Mesendoderm (in vitro differentiated cells): Measurements from ENCODE around the gene IPPK.

Experiments used
- DNase-seq: peaks from one replicate; pipeline ENCODE4 v3.0.0; 2013
- H2AK5ac ChIP-seq: 2 replicates; pipeline ENCODE4 v1.6.1; 2013; ENCODE audit warnings: low read length, inconsistent platforms
- H2BK120ac ChIP-seq: 2 replicates; pipeline ENCODE4 v1.6.1; 2013; ENCODE audit warnings: low read depth, mild to moderate bottlenecking, low read length, moderate library complexity, mixed read lengths
- H2BK15ac ChIP-seq: replicated peaks from 2 replicates; pipeline ENCODE4 v1.6.1; 2013; ENCODE audit warnings: low read depth, mild to moderate bottlenecking, moderate library complexity
- H2BK5ac ChIP-seq: 2 replicates; pipeline ENCODE4 v1.6.1; 2013; ENCODE audit warnings: low read length, inconsistent platforms
- H3K18ac ChIP-seq: 2 replicates; pipeline ENCODE4 v1.6.1; 2013; ENCODE audit warnings: mild to moderate bottlenecking, low read length, mixed read lengths
- H3K23ac ChIP-seq: one replicate; pipeline ENCODE4 v1.6.1; 2013; ENCODE audit warnings: low read length
- H3K27ac ChIP-seq: 2 replicates; pipeline ENCODE4 v1.5.1; 2013; ENCODE audit warnings: low read depth, mild to moderate bottlenecking, inconsistent platforms, low read length, moderate library complexity
- H3K27me3 ChIP-seq: 2 replicates; pipeline ENCODE4 v1.6.1; 2013; ENCODE audit warnings: low read length, control low read depth, mild to moderate bottlenecking, inconsistent platforms; ENCODE audit not compliant: insufficient read depth, poor library complexity
- H3K36me3 ChIP-seq: 2 replicates; pipeline ENCODE4 v1.6.1; 2013; ENCODE audit warnings: low read length, inconsistent platforms; ENCODE audit not compliant: control insufficient read depth, insufficient read depth
- H3K4ac ChIP-seq: one replicate; pipeline ENCODE4 v1.6.1; 2013; ENCODE audit warnings: low read depth, mild to moderate bottlenecking, low read length, moderate library complexity
- H3K4me1 ChIP-seq: 2 replicates; pipeline ENCODE4 v1.6.1; 2013; ENCODE audit warnings: low read depth, low read length, inconsistent platforms; ENCODE audit not compliant: control insufficient read depth
- H3K4me2 ChIP-seq: 2 replicates; pipeline ENCODE4 v1.6.1; 2013; ENCODE audit warnings: low read length
- H3K4me3 ChIP-seq: 2 replicates; pipeline ENCODE4 v1.5.1; 2013; ENCODE audit warnings: mild to moderate bottlenecking, low read length
- H3K56ac ChIP-seq: one replicate; pipeline ENCODE4 v1.6.1; 2013; ENCODE audit warnings: low read length
- H3K79me1 ChIP-seq: 2 replicates; pipeline ENCODE4 v1.6.1; 2013; ENCODE audit warnings: low read length, inconsistent platforms
- H3K79me2 ChIP-seq: 2 replicates; pipeline ENCODE4 v1.6.1; 2013; ENCODE audit warnings: mild to moderate bottlenecking, low read length; ENCODE audit not compliant: control insufficient read depth, insufficient read depth
- H3K9ac ChIP-seq: 2 replicates; pipeline ENCODE4 v1.6.1; 2013; ENCODE audit warnings: low read length, inconsistent platforms
- H4K5ac ChIP-seq: one replicate; pipeline ENCODE4 v1.6.1; 2013; ENCODE audit warnings: low read length
- H4K8ac ChIP-seq: one replicate; pipeline ENCODE4 v1.6.1; 2013; ENCODE audit warnings: low read depth, mild to moderate bottlenecking, control low read depth, low read length, moderate library complexity
- WGBS: extraction: QIAGEN DNeasy Blood & Tissue Kit; methylation state at CpG from one replicate; pipeline ENCODE4 v1.1.7; 2013; ENCODE audit warnings: low lambda C conversion rate, missing lambda C conversion rate; ENCODE audit not compliant: insufficient coverage; ENCODE audit errors: extremely low coverage; 5-methylcytosine and 5-hydroxymethylcytosine counted together

The IPPK gene

DNA sequence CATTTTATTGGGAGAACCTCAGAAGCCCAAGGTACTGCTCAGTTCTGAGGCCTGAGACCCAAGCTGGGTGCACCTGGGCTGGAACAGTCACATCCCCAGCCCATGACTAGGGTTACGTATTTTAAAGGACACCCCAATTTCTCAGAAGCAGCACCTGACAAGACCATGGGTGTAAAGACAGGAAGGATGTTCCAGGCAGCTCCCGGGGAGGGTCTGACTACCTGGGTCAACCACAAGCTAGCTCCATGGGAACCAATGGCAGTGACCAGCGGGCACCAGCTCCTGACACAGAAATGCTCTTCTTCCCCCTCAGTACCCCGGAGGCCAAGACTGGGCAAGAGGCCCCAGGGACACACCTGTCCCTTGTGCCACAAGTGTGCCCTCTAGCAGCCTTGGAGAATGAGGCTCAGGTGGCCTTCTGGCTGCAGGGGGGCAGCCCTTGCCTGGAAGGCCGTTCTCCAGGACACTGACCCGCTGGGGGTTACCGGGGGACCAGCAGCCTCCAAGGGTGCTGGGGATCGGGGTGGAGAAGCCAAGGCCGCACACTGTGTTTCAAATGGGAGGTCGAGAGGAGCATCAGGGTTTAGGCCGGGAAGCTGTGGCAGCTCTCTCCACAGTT is 52.6 kb downstream of the IPPK start:
- Histone ChIP-seq H3K4me3 (no peak overlapping the region), H3K4ac (no peak overlapping the region), H3K9ac (no peak overlapping the region), H3K56ac (no peak overlapping the region), H3K27me3 (no peaks in the 10 kb centered on the region), H2BK5ac (no peak overlapping the region), H4K5ac (no peak overlapping the region), H3K4me2 (no peak overlapping the region), H3K4me1 (no peaks in the 10 kb centered on the region), H3K23ac (no peak overlapping the region), H3K36me3 (peaks cover 3% of the 10 kb centered on the region), H2BK120ac (no peak overlapping the region), H4K8ac (no peak overlapping the region), H3K79me2 (no peaks in the 10 kb centered on the region), H3K27ac (no peak overlapping the region), H3K18ac (no peak overlapping the region), H2AK5ac (no peak overlapping the region), H2BK15ac (no peak overlapping the region), H3K79me1 (no peaks in the 10 kb centered on the region)
- no peak for DNase-seq
- WGBS, result no CpG with 5 or more reads among the region's 11 CpGs

DNA sequence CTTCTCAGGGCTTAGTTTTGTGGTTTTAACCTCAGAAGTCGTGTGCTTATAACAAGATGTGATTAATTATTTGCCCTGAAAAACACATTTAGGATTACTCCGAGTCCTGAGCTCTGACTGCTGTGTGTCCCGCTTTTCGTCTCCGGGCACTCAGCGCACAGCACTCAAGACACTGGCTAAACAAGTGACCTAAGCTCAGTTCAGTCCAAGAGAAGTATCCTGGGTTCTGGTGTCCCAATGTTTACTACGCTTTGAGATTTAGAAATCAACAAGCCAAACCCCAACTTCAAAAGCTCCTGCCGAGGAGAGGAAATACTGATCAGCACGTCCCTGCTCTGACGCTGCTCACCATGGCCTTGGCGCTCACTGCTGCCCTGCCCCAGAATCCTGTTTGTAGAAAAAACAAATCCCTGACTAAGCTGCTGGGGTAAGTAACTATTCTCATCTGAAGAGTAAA is 53.2 kb downstream of the IPPK start:
- no peak overlapping the region for H3K18ac ChIP-seq
- no peak overlapping the region for H2AK5ac ChIP-seq
- H2BK15ac ChIP-seq, result no peak overlapping the region
- WGBS, result no CpG with 5 or more reads among the region's 11 CpGs
- no peak overlapping the region for H3K9ac ChIP-seq
- no peak for DNase-seq
- no peaks in the 10 kb centered on the region for H3K79me1 ChIP-seq
- no peak overlapping the region for H2BK5ac ChIP-seq
- peaks cover 3% of the 10 kb centered on the region for H3K36me3 ChIP-seq
- H3K27ac ChIP-seq, result no peak overlapping the region
- no peak overlapping the region for H3K4ac ChIP-seq
- H2BK120ac ChIP-seq, result no peak overlapping the region
- H3K56ac ChIP-seq, result no peak overlapping the region
- no peak overlapping the region for H4K5ac ChIP-seq
- no peak overlapping the region for H3K23ac ChIP-seq
- no peaks in the 10 kb centered on the region for H3K4me1 ChIP-seq
- H3K4me3 ChIP-seq, result no peak overlapping the region
- no peak overlapping the region for H3K4me2 ChIP-seq
- H3K27me3 ChIP-seq, result no peaks in the 10 kb centered on the region
- no peaks in the 10 kb centered on the region for H3K79me2 ChIP-seq
- no peak overlapping the region for H4K8ac ChIP-seq

DNA sequence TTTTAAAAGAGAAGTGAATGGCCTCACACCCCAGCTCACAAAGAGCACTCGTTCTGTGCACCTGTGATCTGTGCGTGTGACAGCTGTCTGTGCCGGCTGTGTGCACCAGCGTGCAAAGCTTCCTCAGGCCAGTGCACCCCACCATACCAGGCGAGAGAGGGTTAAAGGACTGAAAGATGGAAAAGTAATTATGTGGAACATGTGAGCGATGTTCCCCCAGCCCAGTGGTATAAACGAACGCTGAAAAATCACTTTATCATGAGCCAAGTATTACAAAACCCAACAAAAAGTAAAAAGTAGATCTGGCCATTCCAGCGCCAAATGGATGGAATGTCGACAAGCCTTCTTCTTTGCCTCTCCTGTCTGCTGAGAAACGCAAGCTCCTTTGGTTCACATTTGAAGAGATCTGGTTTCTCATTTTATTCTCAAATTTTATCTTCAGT is 53.7 kb downstream of the IPPK start:
- no peak overlapping the region for H3K18ac ChIP-seq
- no peak overlapping the region for H4K8ac ChIP-seq
- DNase-seq, result no peak
- no peak overlapping the region for H3K4me2 ChIP-seq
- H2BK15ac ChIP-seq, result no peak overlapping the region
- no peaks in the 10 kb centered on the region for H3K4me1 ChIP-seq
- no peak overlapping the region for H3K56ac ChIP-seq
- no peak overlapping the region for H4K5ac ChIP-seq
- H3K4ac ChIP-seq, result no peak overlapping the region
- H2AK5ac ChIP-seq, result no peak overlapping the region
- H3K79me1 ChIP-seq, result no peaks in the 10 kb centered on the region
- no peak overlapping the region for H2BK5ac ChIP-seq
- no peaks in the 10 kb centered on the region for H3K79me2 ChIP-seq
- no peak overlapping the region for H3K27ac ChIP-seq
- no peak overlapping the region for H3K4me3 ChIP-seq
- H3K27me3 ChIP-seq, result no peaks in the 10 kb centered on the region
- H3K9ac ChIP-seq, result no peak overlapping the region
- peaks cover 3% of the 10 kb centered on the region for H3K36me3 ChIP-seq
- no CpG with 5 or more reads among the region's 11 CpGs for WGBS
- no peak overlapping the region for H3K23ac ChIP-seq
- no peak overlapping the region for H2BK120ac ChIP-seq

DNA sequence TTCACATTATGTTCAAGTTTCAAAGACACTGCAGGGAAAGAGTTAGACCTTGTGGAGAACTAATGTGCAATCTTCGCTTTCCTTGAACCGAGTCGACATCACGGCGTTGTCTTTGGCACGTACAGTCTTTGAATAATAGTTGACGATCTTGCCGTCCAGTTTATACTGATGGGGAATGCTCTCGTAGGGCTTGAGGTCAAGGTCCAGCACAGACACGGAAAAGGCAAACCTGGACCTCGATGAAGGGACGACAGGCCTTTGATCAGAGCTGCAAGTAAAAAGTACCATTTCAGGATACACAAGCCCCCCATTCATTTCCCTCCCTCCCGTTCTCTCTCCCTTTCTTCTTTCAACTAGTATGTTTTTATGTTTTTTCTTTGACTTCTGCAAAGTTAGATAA is 54.1 kb downstream of the IPPK start:
- no peak overlapping the region for H2BK5ac ChIP-seq
- no peak overlapping the region for H3K18ac ChIP-seq
- no peak overlapping the region for H3K4me3 ChIP-seq
- no peak overlapping the region for H3K56ac ChIP-seq
- H3K36me3 ChIP-seq, result peaks cover 3% of the 10 kb centered on the region
- H3K27me3 ChIP-seq, result no peaks in the 10 kb centered on the region
- no peaks in the 10 kb centered on the region for H3K79me1 ChIP-seq
- DNase-seq, result no peak
- no peak overlapping the region for H3K9ac ChIP-seq
- no CpG with 5 or more reads among the region's 13 CpGs for WGBS
- H4K5ac ChIP-seq, result no peak overlapping the region
- H3K27ac ChIP-seq, result no peak overlapping the region
- H3K79me2 ChIP-seq, result no peaks in the 10 kb centered on the region
- H4K8ac ChIP-seq, result no peak overlapping the region
- H3K4ac ChIP-seq, result no peak overlapping the region
- H3K4me2 ChIP-seq, result no peak overlapping the region
- no peak overlapping the region for H2BK120ac ChIP-seq
- H3K4me1 ChIP-seq, result no peaks in the 10 kb centered on the region
- H2BK15ac ChIP-seq, result no peak overlapping the region
- no peak overlapping the region for H3K23ac ChIP-seq
- no peak overlapping the region for H2AK5ac ChIP-seq

DNA sequence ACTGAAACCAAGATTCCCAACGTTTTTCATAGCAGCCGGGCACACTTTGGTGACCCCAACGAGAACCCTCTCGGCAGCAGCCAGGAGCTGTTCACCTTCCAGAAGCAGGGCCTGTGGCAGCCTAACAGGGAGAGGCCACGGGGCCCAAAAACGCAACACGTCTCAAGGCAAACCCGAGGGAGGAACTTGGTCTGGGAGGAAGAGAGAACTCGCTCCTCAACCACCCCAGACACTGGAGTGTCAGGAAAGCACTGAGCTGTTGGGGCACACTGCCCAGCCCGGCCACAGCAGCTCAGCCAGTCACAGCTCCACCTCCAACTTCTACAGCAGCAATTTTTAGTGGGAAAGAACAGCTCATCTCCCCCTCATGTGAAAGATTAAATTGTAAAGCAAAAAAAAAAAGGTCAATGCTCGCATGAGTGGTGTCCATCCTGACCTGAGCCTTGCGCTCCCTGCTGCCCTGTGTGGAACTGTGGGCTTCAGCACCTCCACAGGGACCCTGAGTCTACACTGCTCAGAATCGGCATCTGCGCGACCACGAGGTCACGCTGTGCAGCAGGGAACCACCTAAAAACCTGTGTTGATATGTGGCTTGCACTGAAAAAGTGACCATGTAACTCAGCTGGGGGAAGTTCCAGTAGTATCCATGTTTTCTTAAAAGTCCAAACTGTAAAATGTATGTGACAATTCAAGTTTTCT is 55.0 kb downstream of the IPPK start:
- Histone ChIP-seq H3K4me3 (no peak overlapping the region), H3K4ac (no peak overlapping the region), H3K4me2 (no peak overlapping the region), H3K18ac (no peak overlapping the region), H4K8ac (no peak overlapping the region), H3K27ac (no peak overlapping the region), H4K5ac (no peak overlapping the region), H3K56ac (no peak overlapping the region), H3K27me3 (no peaks in the 10 kb centered on the region), H3K23ac (no peak overlapping the region), H2BK15ac (no peak overlapping the region), H2AK5ac (no peak overlapping the region), H3K4me1 (no peaks in the 10 kb centered on the region), H2BK5ac (no peak overlapping the region), H3K9ac (no peak overlapping the region), H3K79me2 (no peaks in the 10 kb centered on the region), H2BK120ac (no peak overlapping the region), H3K36me3 (peaks cover under 1% of the 10 kb centered on the region), H3K79me1 (no peaks in the 10 kb centered on the region)
- no peak for DNase-seq
- WGBS, result no CpG with 5 or more reads among the region's 17 CpGs
